ENCODE data around the gene CADM1.

The CADM1 gene

DNA sequence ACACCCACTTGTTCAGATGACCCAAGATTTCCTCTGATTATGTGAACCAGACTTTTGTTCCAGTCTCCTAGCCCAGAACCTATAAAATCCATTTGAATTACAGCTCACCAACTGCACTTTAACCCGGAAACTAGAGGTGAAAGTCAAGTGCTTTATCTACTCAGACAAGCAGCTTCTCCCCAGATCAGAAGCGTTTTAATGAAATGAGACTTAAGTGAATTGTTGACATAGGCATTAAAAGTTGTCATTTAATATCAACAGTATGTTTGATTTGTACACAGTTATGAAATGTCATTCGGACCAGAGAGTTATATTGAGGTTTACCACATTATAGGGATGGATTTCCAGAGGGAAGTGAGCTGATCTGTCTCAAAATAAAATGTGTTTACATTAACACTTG, 52.0 kb downstream of the CADM1 start:
- in situ Hi-C loops (cut with MboI; ENCODE audit: low sequenced_read_pairs) = no loop called here

DNA sequence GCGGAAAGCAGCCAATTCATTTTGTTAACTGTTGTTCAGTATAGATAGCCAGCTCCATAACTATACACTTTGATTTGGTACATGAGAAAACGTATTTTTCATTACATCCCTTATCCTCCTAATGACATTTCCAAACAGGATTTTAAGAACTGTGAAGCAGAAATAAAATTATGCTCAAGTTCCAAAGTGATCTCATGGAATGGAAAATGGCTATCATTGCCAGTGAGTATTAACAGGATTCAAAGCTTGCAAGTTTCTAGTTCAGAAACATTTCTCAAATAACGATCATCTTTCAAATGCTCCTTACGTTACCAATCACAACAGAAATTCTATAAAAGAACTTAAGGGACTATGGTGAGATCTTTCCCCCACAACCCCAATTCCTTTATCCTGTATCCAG, 53.7 kb downstream of the CADM1 start:
- in situ Hi-C loops (cut with MboI; ENCODE audit: low sequenced_read_pairs) = no loop called here

GRCh38 chr11:115447273-115447864, 56.8 kb downstream of the CADM1 start:
- in situ Hi-C loops (cut with MboI; ENCODE audit: low sequenced_read_pairs) = no loop called here

- in situ Hi-C loops (cut with MboI; ENCODE audit: low sequenced_read_pairs) = no loop called here
These were observed 58.0 kb downstream of the CADM1 start for GRCh38 chr11:115446214-115446613.

GRCh38 chr11:115444542-115444941, 59.7 kb downstream of the CADM1 start:
- in situ Hi-C loops (cut with MboI; ENCODE audit: low sequenced_read_pairs) = no loop called here

DNA sequence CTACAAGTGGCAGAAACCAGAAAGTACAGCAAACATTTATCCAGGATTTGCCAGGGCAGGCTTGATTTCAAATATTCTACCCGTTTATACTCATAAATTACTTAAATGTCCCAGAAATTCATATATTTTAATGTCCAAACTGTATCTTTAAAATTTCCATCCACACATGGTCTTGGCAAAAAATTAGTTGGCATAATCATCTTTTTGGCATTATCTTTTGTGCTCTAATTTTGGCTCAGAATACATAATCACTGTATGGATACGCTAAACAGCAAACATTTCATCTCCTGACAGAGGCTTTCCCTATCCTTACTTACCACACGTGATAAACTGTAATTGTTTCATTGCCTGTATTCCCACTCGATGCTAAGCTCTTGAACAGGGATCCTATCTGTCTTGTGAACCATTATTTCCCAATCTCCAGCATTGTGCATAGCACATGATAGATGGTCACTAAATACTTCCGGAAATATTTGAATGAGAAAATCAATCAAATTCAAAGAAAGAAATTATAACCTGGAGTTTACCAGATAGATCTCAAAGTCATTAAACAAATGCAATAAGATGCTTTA, 64.2 kb downstream of the CADM1 start:
- in situ Hi-C loops (cut with MboI; ENCODE audit: low sequenced_read_pairs) = no loop called here

DNA sequence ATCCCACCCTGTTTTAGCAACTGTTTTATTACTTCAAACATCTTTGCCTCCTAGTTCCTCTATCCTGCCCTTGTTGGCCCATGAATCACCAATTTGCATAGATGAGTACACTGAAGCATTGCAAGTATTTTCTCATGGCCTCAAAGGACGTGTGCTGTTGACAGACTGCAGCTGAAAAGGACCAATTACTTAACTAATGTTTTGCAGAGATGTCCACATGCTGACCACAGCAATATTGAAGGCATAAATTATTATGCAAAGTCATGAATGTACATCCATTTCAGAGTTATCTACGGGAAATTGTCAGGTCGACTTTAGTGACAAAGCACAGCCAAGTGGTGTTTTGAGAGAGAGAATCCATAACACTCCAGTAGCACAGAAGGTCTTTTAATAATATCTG, 64.8 kb downstream of the CADM1 start:
- in situ Hi-C loops (cut with MboI; ENCODE audit: low sequenced_read_pairs) = no loop called here

GRCh38 chr11:115437902-115438575, 66.2 kb downstream of the CADM1 start:
- in situ Hi-C loops (cut with MboI; ENCODE audit: low sequenced_read_pairs) = no loop called here

DNA sequence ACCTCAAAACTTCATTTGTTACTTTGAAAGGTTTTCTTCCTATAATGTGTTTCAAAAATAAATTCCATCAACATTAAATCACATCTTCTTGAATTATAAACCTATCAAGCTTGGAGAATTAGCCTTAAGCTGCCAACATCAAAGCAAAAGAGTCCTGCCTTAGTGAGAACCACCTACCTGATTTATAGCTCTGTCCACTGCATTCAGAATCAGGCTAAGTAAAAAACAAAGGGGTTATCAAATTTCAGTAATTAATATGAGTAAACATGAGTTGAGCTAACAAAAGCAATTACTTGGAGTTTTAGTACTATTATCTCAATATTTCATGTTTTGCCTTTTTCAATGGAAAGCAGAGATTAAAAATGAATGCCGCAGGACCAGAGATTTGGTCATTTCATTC, 73.9 kb downstream of the CADM1 start:
- in situ Hi-C loops (cut with MboI; ENCODE audit: low sequenced_read_pairs) = no loop called here

- in situ Hi-C loops (cut with MboI; ENCODE audit: low sequenced_read_pairs) = no loop called here
These were observed 75.9 kb downstream of the CADM1 start for GRCh38 chr11:115428306-115428705.

- in situ Hi-C loops (cut with MboI; ENCODE audit: low sequenced_read_pairs) = no loop called here
These were observed 78.4 kb downstream of the CADM1 start for GRCh38 chr11:115425816-115426215.

DNA sequence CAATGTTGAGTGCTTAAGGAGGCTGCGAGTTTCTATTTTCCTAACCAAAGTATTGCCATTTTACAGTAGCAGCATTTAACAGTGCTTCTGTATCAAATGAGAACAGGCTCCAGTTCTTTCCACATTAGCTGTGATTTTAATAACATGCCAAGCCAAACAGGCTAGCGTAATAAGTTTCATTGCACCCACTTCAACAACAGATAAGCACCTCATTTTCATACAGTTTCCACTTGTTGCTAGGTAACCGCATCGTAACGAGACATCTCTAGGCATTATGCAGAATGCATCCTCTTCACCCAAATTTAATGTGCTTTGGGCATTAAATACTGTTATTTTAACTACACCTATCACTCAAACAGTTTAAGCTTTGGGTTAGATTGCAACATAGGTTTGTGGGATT, 79.0 kb downstream of the CADM1 start:
- in situ Hi-C loops (cut with MboI; ENCODE audit: low sequenced_read_pairs) = no loop called here

- in situ Hi-C loops (cut with MboI; ENCODE audit: low sequenced_read_pairs) = no loop called here
These were observed 80.3 kb downstream of the CADM1 start for GRCh38 chr11:115423728-115424459.

- in situ Hi-C loops (cut with MboI; ENCODE audit: low sequenced_read_pairs) = no loop called here
These were observed 82.1 kb downstream of the CADM1 start for GRCh38 chr11:115421992-115422689.

- in situ Hi-C loops (cut with MboI; ENCODE audit: low sequenced_read_pairs) = no loop called here
These were observed 82.7 kb downstream of the CADM1 start for GRCh38 chr11:115421352-115421991.

- in situ Hi-C loops (cut with MboI; ENCODE audit: low sequenced_read_pairs) = no loop called here
These were observed 83.7 kb downstream of the CADM1 start for GRCh38 chr11:115420505-115420904.

- in situ Hi-C loops (cut with MboI; ENCODE audit: low sequenced_read_pairs) = no loop called here
These were observed 85.6 kb downstream of the CADM1 start for GRCh38 chr11:115418626-115419025.

GRCh38 chr11:115418081-115418480, 86.1 kb downstream of the CADM1 start:
- in situ Hi-C loops (cut with MboI; ENCODE audit: low sequenced_read_pairs) = no loop called here

GRCh38 chr11:115411120-115411519, 93.1 kb downstream of the CADM1 start:
- in situ Hi-C loops (cut with MboI; ENCODE audit: low sequenced_read_pairs) = no loop called here

- in situ Hi-C loops (cut with MboI; ENCODE audit: low sequenced_read_pairs) = no loop called here
These were observed 94.5 kb downstream of the CADM1 start for GRCh38 chr11:115409691-115410220.
